OCI-LY1 (cell line): ENCODE results near the gene WNT7B.

Experiments
- H2AFZ ChIP-seq: fragments of 200-600 bp; sonication (generic), shearing (Covaris generic); 2 replicates; pipeline ENCODE4 v1.6.0; 2014; ENCODE audit warnings: antibody characterized with exemption, mild to moderate bottlenecking, low read length
- H3F3A ChIP-seq: fragments of 200-600 bp; sonication (generic), shearing (Covaris generic); 2 replicates; pipeline ENCODE4 v1.6.0; 2014; ENCODE audit warnings: mild to moderate bottlenecking, antibody characterized with exemption, low read length, moderate library complexity; ENCODE audit not compliant: insufficient read depth
- H3K27ac ChIP-seq: fragments of 200-600 bp; sonication (generic); 2 replicates; pipeline ENCODE4 v1.5.1; 2014; ENCODE audit warnings: low read length, mixed run types, mild to moderate bottlenecking, low read depth; ENCODE audit not compliant: poor library complexity, severe bottlenecking
- H3K27me3 ChIP-seq: fragments of 200-600 bp; sonication (generic); 2 replicates; pipeline ENCODE4 v1.6.0; 2014; ENCODE audit warnings: antibody characterized with exemption, mild to moderate bottlenecking, low read length, moderate library complexity; ENCODE audit not compliant: insufficient read depth
- H3K36me3 ChIP-seq: fragments of 200-600 bp; sonication (generic); 2 replicates; pipeline ENCODE4 v1.6.1; 2014; ENCODE audit warnings: mild to moderate bottlenecking, antibody characterized with exemption, low read length, moderate library complexity, mixed read lengths; ENCODE audit not compliant: insufficient read depth
- H3K4me1 ChIP-seq: fragments of 200-600 bp; sonication (generic); 2 replicates; pipeline ENCODE4 v1.5.1; 2014; ENCODE audit warnings: mild to moderate bottlenecking, low read length, moderate library complexity; ENCODE audit not compliant: insufficient read depth, severe bottlenecking
- H3K4me2 ChIP-seq: fragments of 200-600 bp; sonication (generic), shearing (Covaris generic); 2 replicates; pipeline ENCODE4 v1.6.1; 2014; ENCODE audit warnings: low read length
- H3K4me3 ChIP-seq: fragments of 200-600 bp; sonication (generic); 2 replicates; pipeline ENCODE4 v1.5.1; 2014; ENCODE audit warnings: low read length, low read depth, mild to moderate bottlenecking, mixed read lengths; ENCODE audit not compliant: poor library complexity, severe bottlenecking
- H3K79me2 ChIP-seq: fragments of 200-600 bp; shearing (Covaris generic); 2 replicates; pipeline ENCODE4 v1.6.1; 2016; ENCODE audit warnings: mixed run types, low read length, mixed read lengths; ENCODE audit not compliant: insufficient read depth
- H3K9ac ChIP-seq: fragments of 200-600 bp; sonication (generic), shearing (Covaris generic); 2 replicates; pipeline ENCODE4 v1.6.1; 2014; ENCODE audit warnings: mild to moderate bottlenecking, low read length, mixed read lengths
- H3K9me2 ChIP-seq: fragments of 200-600 bp; sonication (generic), shearing (Covaris generic); 2 replicates; pipeline ENCODE4 v1.6.1; 2014; ENCODE audit warnings: low read depth, mild to moderate bottlenecking, low read length, mixed read lengths
- H3K9me3 ChIP-seq: fragments of 200-600 bp; shearing (Covaris generic); 2 replicates; pipeline ENCODE4 v1.6.1; 2014; ENCODE audit warnings: low read length, mixed read lengths
- H4K20me1 ChIP-seq: fragments of 200-600 bp; sonication (generic), shearing (Covaris generic); 2 replicates; pipeline ENCODE4 v1.6.0; 2016; ENCODE audit warnings: mild to moderate bottlenecking, low read length; ENCODE audit not compliant: insufficient read depth
- CTCF ChIP-seq: fragments of 200-600 bp; sonication (generic), shearing (Covaris generic); IDR thresholded peaks from 2 replicates; pipeline ENCODE4 v1.5.1; 2017; ENCODE audit warnings: mild to moderate bottlenecking, antibody characterized with exemption, low read length, moderate library complexity, mixed read lengths
- EZH2 ChIP-seq: fragments of 200-600 bp; sonication (generic), shearing (Covaris generic); IDR thresholded peaks from 2 replicates; pipeline ENCODE4 v1.8.0; 2017; ENCODE audit warnings: borderline replicate concordance, mixed run types, mild to moderate bottlenecking, antibody characterized with exemption, low read length, moderate library complexity, mixed read lengths

The WNT7B gene

DNA sequence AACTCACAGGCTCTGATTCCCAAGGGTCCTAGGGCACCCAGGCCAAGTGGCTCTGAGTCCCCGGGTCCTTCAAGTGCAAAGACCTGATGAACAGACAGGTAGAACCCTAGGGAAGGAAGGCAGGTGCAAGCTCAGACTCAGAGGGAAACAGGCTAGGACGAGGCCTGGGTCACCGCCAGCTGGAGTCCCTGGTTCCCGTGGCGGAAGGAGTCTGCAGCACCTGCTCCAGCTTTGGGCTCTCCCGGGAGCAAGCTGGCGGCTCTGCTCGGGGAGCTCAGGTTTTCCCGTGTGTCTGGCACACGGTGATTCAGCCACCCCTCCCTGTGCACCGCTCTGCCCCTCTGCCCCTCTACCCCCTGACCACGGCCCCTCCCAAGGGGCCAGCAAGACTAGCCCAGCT is 59.8 kb downstream of the WNT7B start:
- Histone ChIP-seq H3K4me3 (no peak overlapping the region), H3K36me3 (no peaks in the 10 kb centered on the region), H3K9me3 (no peaks in the 10 kb centered on the region), H4K20me1 (no peaks in the 10 kb centered on the region), H3K27ac (no peak overlapping the region), H2AFZ (no peak overlapping the region), H3K9me2 (no peaks in the 10 kb centered on the region), H3K27me3 (peaks cover 16% of the 10 kb centered on the region; the same call in 1 of the 2 replicates), H3K4me1 (no peaks in the 10 kb centered on the region), H3K9ac (no peak overlapping the region), H3K79me2 (no peaks in the 10 kb centered on the region), H3K4me2 (no peak overlapping the region), H3F3A (no peaks in the 10 kb centered on the region)
- TF ChIP-seq EZH2 (no peak), CTCF (no peak)

- no peaks in the 10 kb centered on the region for H4K20me1 ChIP-seq
- no peak overlapping the region for H2AFZ ChIP-seq
- no peaks in the 10 kb centered on the region for H3K36me3 ChIP-seq
- H3K27ac ChIP-seq = no peak overlapping the region
- no peaks in the 10 kb centered on the region for H3K9me2 ChIP-seq
- H3K79me2 ChIP-seq = no peaks in the 10 kb centered on the region
- H3K27me3 ChIP-seq = peaks cover 16% of the 10 kb centered on the region; the same call in 1 of the 2 replicates
- no peaks in the 10 kb centered on the region for H3F3A ChIP-seq
- H3K9me3 ChIP-seq = no peaks in the 10 kb centered on the region
- no peak overlapping the region for H3K4me2 ChIP-seq
- TF ChIP-seq EZH2 (no peak), CTCF (no peak)
- no peaks in the 10 kb centered on the region for H3K4me1 ChIP-seq
- no peak overlapping the region for H3K9ac ChIP-seq
- no peak overlapping the region for H3K4me3 ChIP-seq
Observed at GRCh38 chr22:45916515-45916914, 60.4 kb downstream of the WNT7B start.

DNA sequence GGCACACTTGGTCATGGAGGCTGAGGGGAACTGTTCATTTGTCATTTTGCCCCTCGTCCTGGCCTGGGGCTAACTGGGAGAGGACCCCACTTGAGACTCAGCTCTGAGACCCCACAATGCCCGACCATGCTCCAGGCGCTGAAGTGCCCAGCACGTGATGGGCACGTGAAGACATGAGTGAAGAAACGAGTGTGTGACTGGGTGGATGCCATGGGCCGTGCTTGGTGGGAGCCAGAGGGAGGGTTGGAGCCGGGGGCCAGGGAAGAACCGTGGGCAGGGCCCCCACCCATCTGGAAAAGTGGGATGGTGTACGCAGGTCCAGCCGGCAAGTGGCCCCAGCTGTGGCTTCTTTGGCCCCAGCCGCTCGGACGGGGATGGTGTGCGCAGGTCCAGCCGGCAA is 61.1 kb downstream of the WNT7B start:
- TF ChIP-seq CTCF = no peak
- no peak for TF ChIP-seq EZH2
- no peak overlapping the region for H3K4me2 ChIP-seq
- no peaks in the 10 kb centered on the region for H3K9me3 ChIP-seq
- no peak overlapping the region for H3K27ac ChIP-seq
- H3K4me1 ChIP-seq = no peaks in the 10 kb centered on the region
- no peaks in the 10 kb centered on the region for H3K9me2 ChIP-seq
- H3K4me3 ChIP-seq = no peak overlapping the region
- H4K20me1 ChIP-seq = no peaks in the 10 kb centered on the region
- H3K9ac ChIP-seq = no peak overlapping the region
- no peaks in the 10 kb centered on the region for H3F3A ChIP-seq
- H3K27me3 ChIP-seq = peaks cover 16% of the 10 kb centered on the region; the same call in 1 of the 2 replicates
- no peaks in the 10 kb centered on the region for H3K79me2 ChIP-seq
- H2AFZ ChIP-seq = no peak overlapping the region
- no peaks in the 10 kb centered on the region for H3K36me3 ChIP-seq
